RWPE2 (cell line): ENCODE data around the gene CAPN1.

Experiments
- ATAC-seq: fragments of 200-7000 bp; cut with Tn5 transposase; 3 replicates; pipeline ENCODE4 v1.9.1; 2021; ENCODE audit warnings: low read depth
- DNase-seq: peaks from one replicate; pipeline ENCODE4 v3.0.0-alpha.2; 2020; ENCODE audit warnings: low spot score
- H3K27ac ChIP-seq: fragments of 450-650 bp; 2 replicates; pipeline ENCODE4 v1.5.1; 2017; ENCODE audit warnings: mild to moderate bottlenecking; ENCODE audit not compliant: poor library complexity, severe bottlenecking
- H3K27me3 ChIP-seq: fragments of 250-450 bp; sonication (Bioruptor Pico); 2 replicates; pipeline ENCODE4 v1.5.1; 2021; ENCODE audit warnings: mild to moderate bottlenecking, moderate library complexity; ENCODE audit not compliant: insufficient read depth, poor library complexity, severe bottlenecking
- H3K36me3 ChIP-seq: fragments of 250-450 bp; sonication (Bioruptor Pico); 2 replicates; pipeline ENCODE4 v1.5.1; 2020; ENCODE audit warnings: low read depth, mild to moderate bottlenecking, moderate library complexity
- H3K4me1 ChIP-seq: fragments of 250-450 bp; sonication (Bioruptor Pico); 2 replicates; pipeline ENCODE4 v1.5.1; 2021; ENCODE audit warnings: mild to moderate bottlenecking, moderate library complexity; ENCODE audit not compliant: insufficient read depth, poor library complexity, severe bottlenecking
- H3K4me3 ChIP-seq: fragments of 250-450 bp; sonication (Bioruptor Pico); 2 replicates; pipeline ENCODE4 v1.5.1; 2021; ENCODE audit warnings: mild to moderate bottlenecking, moderate library complexity; ENCODE audit not compliant: severe bottlenecking
- H3K9me3 ChIP-seq: fragments of 250-450 bp; sonication (Bioruptor Pico); 2 replicates; pipeline ENCODE4 v1.5.1; 2021; ENCODE audit warnings: mild to moderate bottlenecking, moderate library complexity; ENCODE audit not compliant: severe bottlenecking
- TF ChIP-seq, protein P1 (sequence below): fragments of 450-650 bp; IDR thresholded peaks from one replicate; pipeline ENCODE4 v1.5.1; 2017; ENCODE audit warnings: mild to moderate bottlenecking, moderate library complexity; ENCODE audit not compliant: poor library complexity, severe bottlenecking

CAPN1 gene

DNA sequence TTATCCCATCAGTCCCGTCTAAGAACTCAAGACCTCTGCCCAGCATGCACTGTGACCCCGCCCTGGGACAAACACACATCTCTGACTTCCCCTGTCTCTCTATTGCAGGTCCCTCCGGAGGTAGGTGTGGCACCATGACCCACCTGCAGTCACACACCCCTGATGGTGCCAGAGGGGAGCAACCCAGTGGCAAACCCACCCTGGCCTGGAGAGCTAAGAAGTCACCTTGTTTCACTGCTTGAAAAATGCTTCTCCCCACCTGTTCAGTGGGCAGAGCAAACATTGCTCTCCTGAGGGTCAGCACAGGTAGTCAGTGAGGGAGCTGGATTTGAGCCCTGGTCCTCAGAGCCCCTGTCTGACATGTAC, 23.9 kb downstream of the CAPN1 start:
- DNase-seq, result no peak
- Histone ChIP-seq H3K27ac (no peak overlapping the region), H3K4me3 (no peak overlapping the region), H3K4me1 (no peaks in the 10 kb centered on the region), H3K36me3 (peaks cover 91% of the 10 kb centered on the region), H3K27me3 (no peaks in the 10 kb centered on the region), H3K9me3 (no peaks in the 10 kb centered on the region)
- TF ChIP-seq, protein P1, sequence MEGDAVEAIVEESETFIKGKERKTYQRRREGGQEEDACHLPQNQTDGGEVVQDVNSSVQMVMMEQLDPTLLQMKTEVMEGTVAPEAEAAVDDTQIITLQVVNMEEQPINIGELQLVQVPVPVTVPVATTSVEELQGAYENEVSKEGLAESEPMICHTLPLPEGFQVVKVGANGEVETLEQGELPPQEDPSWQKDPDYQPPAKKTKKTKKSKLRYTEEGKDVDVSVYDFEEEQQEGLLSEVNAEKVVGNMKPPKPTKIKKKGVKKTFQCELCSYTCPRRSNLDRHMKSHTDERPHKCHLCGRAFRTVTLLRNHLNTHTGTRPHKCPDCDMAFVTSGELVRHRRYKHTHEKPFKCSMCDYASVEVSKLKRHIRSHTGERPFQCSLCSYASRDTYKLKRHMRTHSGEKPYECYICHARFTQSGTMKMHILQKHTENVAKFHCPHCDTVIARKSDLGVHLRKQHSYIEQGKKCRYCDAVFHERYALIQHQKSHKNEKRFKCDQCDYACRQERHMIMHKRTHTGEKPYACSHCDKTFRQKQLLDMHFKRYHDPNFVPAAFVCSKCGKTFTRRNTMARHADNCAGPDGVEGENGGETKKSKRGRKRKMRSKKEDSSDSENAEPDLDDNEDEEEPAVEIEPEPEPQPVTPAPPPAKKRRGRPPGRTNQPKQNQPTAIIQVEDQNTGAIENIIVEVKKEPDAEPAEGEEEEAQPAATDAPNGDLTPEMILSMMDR, result no peak
- no peak for ATAC-seq

DNA sequence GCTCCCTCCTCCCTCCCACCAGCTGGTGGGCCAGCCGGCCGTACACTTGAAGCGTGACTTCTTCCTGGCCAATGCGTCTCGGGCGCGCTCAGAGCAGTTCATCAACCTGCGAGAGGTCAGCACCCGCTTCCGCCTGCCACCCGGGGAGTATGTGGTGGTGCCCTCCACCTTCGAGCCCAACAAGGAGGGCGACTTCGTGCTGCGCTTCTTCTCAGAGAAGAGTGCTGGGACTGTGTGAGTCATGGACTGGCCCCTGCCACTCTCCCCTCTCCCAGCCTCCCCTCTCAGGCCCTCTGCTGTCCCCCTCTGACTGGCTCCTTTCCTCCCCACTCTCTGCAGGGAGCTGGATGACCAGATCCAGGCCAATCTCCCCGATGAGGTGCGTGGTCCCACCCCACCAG, 24.7 kb downstream of the CAPN1 start:
- ATAC-seq (no peak), DNase-seq (no peak)
- no peaks in the 10 kb centered on the region for H3K4me1 ChIP-seq
- TF ChIP-seq, protein P1, result no peak
- no peaks in the 10 kb centered on the region for H3K27me3 ChIP-seq
- H3K36me3 ChIP-seq, result peaks cover 95% of the 10 kb centered on the region
- no peak overlapping the region for H3K4me3 ChIP-seq
- H3K27ac ChIP-seq, result no peak overlapping the region
- no peaks in the 10 kb centered on the region for H3K9me3 ChIP-seq

GRCh38 chr11:65206901-65207300, 25.2 kb downstream of the CAPN1 start:
- no peak overlapping the region for H3K27ac ChIP-seq

GRCh38 chr11:65207918-65208784, 26.4 kb downstream of the CAPN1 start:
- DNase-seq, result no peak
- no peak overlapping the region for H3K4me3 ChIP-seq
- H3K4me1 ChIP-seq, result no peaks in the 10 kb centered on the region
- H3K27me3 ChIP-seq, result no peaks in the 10 kb centered on the region
- H3K27ac ChIP-seq, result no peak overlapping the region
- TF ChIP-seq, protein P1, result no peak
- H3K36me3 ChIP-seq, result peaks cover 82% of the 10 kb centered on the region
- H3K9me3 ChIP-seq, result no peaks in the 10 kb centered on the region
- no peak for ATAC-seq

More at GRCh38 chr11:65206901-65207300, 25.2 kb downstream of the CAPN1 start:
- DNase-seq, result no peak
- TF ChIP-seq, protein P1, result no peak
- ATAC-seq, result no peak
- Histone ChIP-seq H3K27me3 (no peaks in the 10 kb centered on the region), H3K4me1 (no peaks in the 10 kb centered on the region), H3K4me3 (no peak overlapping the region), H3K36me3 (peaks cover 93% of the 10 kb centered on the region), H3K9me3 (no peaks in the 10 kb centered on the region)
